Tibial nerve (tissue), 4 donors: Measurements from ENCODE around the gene ZBTB11.
A peak's percentile ranks its signal among the peaks of the same experiment; 100 is the strongest.

Source experiments
- EP300 ChIP-seq, 2 donors: sonication (generic); formaldehyde crosslinking; IDR thresholded peaks; one replicate each; pipeline ENCODE4 v1.6.1; 2017; ENCODE audit warnings: antibody characterized with exemption in 2 of 2, mild to moderate bottlenecking in 1 of 2
- POLR2A ChIP-seq, 2 donors: fragments of 450-650 bp; IDR thresholded peaks; one replicate each; pipeline ENCODE4 v1.6.1; 2017; ENCODE audit warnings: antibody characterized with exemption in 2 of 2, mild to moderate bottlenecking in 2 of 2, moderate library complexity in 2 of 2
- TF ChIP-seq, protein P1 (sequence below), 5 experiments: fragments of 200-600 bp in 3 of 5; fragments of 450-650 bp in 2 of 5; sonication (generic) in 3 of 5; IDR thresholded peaks; one replicate each; pipeline ENCODE4 v1.5.1; 2016 to 2019; ENCODE audit warnings: antibody characterized with exemption in 5 of 5, mild to moderate bottlenecking in 3 of 5, moderate library complexity in 2 of 5

- TF ChIP-seq, protein P1, sequence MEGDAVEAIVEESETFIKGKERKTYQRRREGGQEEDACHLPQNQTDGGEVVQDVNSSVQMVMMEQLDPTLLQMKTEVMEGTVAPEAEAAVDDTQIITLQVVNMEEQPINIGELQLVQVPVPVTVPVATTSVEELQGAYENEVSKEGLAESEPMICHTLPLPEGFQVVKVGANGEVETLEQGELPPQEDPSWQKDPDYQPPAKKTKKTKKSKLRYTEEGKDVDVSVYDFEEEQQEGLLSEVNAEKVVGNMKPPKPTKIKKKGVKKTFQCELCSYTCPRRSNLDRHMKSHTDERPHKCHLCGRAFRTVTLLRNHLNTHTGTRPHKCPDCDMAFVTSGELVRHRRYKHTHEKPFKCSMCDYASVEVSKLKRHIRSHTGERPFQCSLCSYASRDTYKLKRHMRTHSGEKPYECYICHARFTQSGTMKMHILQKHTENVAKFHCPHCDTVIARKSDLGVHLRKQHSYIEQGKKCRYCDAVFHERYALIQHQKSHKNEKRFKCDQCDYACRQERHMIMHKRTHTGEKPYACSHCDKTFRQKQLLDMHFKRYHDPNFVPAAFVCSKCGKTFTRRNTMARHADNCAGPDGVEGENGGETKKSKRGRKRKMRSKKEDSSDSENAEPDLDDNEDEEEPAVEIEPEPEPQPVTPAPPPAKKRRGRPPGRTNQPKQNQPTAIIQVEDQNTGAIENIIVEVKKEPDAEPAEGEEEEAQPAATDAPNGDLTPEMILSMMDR (IDR thresholded peaks at IDR 0.05), result peak; percentile 62 to 82 (median 73)
- TF ChIP-seq EP300 (IDR thresholded peaks at IDR 0.05) (no peak), POLR2A (IDR thresholded peaks at IDR 0.05) (no peak)
These were observed 18.9 kb upstream of the ZBTB11 start for GRCh38 chr3:101695779-101696372.
